ENCODE results near the gene MIA2.

DNA sequence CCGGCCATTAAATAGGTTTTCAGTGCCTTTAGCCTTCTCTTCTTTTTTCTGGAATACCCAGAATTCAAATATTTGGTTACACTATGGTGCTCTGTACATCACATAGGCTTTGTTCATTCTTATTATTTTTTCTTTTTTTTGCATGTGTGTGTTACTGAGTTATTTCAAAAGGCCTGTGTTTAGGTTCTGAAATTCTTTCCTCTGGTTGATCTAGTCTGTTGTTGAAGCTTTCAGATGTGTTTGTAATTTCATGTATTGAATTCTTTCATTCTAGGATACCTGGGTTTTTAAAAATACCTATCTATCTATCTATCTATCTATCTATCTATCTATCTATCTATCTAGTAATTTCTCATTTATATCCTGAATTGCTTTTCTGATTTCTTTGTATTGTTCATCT is 131.6 kb downstream of the MIA2 start:
- TF ChIP-seq, protein P1, sequence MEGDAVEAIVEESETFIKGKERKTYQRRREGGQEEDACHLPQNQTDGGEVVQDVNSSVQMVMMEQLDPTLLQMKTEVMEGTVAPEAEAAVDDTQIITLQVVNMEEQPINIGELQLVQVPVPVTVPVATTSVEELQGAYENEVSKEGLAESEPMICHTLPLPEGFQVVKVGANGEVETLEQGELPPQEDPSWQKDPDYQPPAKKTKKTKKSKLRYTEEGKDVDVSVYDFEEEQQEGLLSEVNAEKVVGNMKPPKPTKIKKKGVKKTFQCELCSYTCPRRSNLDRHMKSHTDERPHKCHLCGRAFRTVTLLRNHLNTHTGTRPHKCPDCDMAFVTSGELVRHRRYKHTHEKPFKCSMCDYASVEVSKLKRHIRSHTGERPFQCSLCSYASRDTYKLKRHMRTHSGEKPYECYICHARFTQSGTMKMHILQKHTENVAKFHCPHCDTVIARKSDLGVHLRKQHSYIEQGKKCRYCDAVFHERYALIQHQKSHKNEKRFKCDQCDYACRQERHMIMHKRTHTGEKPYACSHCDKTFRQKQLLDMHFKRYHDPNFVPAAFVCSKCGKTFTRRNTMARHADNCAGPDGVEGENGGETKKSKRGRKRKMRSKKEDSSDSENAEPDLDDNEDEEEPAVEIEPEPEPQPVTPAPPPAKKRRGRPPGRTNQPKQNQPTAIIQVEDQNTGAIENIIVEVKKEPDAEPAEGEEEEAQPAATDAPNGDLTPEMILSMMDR (IDR thresholded peaks at IDR 0.05 in 2 of 3, conservative IDR thresholded peaks at IDR 0.05 in 1 of 3; ENCODE audit: insufficient read depth in 2 of 3, low read depth in 1 of 3, low read length in 3 of 3): no peak
- TF ChIP-seq SMARCA4 (IDR thresholded peaks at IDR 0.05): no peak
- no peak for TF ChIP-seq CBX8 (IDR thresholded peaks at IDR 0.05; ENCODE audit: borderline replicate concordance, extremely low read depth, low read depth, low read length, poor library complexity, severe bottlenecking)
- TF ChIP-seq POLR2A (conservative IDR thresholded peaks at IDR 0.05): no peak
- TF ChIP-seq RCOR1 (IDR thresholded peaks at IDR 0.05; ENCODE audit: borderline replicate concordance in 1 of 2, low read depth in 2 of 2, low read length in 2 of 2): no peak
- TF ChIP-seq MED1 (CRISPR knock-in tag; IDR thresholded peaks at IDR 0.05; ENCODE audit: borderline replicate concordance): no peak
- no peak for TF ChIP-seq EP400 (IDR thresholded peaks at IDR 0.05)
- no peak for TF ChIP-seq GTF2E2 (tag; IDR thresholded peaks at IDR 0.05)
- no peak for TF ChIP-seq CREM (IDR thresholded peaks at IDR 0.05; ENCODE audit: low read depth)
- TF ChIP-seq NFE2L1 (tag; IDR thresholded peaks at IDR 0.05; ENCODE audit: borderline replicate concordance, low read depth): no peak
- TF ChIP-seq GATA2 (CRISPR knock-in tag; IDR thresholded peaks at IDR 0.05): no peak
- no peak for TF ChIP-seq DPF2 (IDR thresholded peaks at IDR 0.05)
- no peak for TF ChIP-seq NR2F6 (CRISPR knock-in tag; IDR thresholded peaks at IDR 0.05)
- no peak for TF ChIP-seq SAFB2 (IDR thresholded peaks at IDR 0.05; ENCODE audit: borderline replicate concordance, low read depth, low read length, severe bottlenecking)
